ENCODE data around the gene SCD5. TPM values are rescaled to one million over a fixed set of nuclear protein-coding genes. Genes with fewer than 3 reads are reported as not detected.

The SCD5 gene
- total and polyA plus RNA-seq, 2 of the 8 experiments (the other 6 are each of a cell fraction or from before 2014, with no cell fraction given) = 0.92 to 1.2 TPM

DNA sequence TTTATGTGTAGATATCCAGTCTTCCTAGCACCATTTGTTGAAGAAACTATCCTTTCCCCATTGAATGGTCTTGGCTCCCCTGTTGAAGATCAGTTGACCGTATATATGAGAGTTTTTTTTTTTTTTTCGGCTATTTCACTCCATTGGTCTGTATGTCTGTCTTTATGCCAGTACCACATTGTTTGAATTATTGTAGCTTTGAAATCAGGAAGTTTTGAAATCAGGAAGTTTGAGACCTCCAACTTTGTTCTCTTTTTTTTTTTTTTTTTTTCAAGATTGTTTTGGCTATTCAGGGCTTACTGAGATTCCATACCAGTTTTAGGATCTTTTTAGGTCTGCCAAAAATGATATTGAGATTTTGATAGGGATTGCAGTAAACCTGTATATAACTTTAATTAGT lies 4.3 kb upstream of the SCD5 start:
- Histone ChIP-seq H3K56ac (replicated peaks; ENCODE audit: insufficient read length, low read depth, low read length) (no peak overlapping the region), H3K27me3 (replicated peaks in 1 of 4; ENCODE audit: control insufficient read depth in 3 of 4, extremely low read depth in 1 of 4, insufficient read depth in 3 of 4, low read length in 3 of 4) (peaks cover 39 to 70% (median 61%) of the 10 kb centered on the region in 4 experiments), H2BK120ac (replicated peaks; ENCODE audit: low read depth, low read length) (no peak overlapping the region), H4K20me1 (replicated peaks in 1 of 2; ENCODE audit: control insufficient read depth in 1 of 2, insufficient read depth in 2 of 2, low read length in 2 of 2) (peaks cover 0 to 1% of the 10 kb centered on the region in 2 experiments), H2AK5ac (ENCODE audit: low read depth, low read length) (no peak overlapping the region), H2BK15ac (ENCODE audit: low read length) (no peak overlapping the region), H3K27ac (ENCODE audit: low read depth, low read length) (no peak overlapping the region), H3K18ac (ENCODE audit: extremely low read depth, low read length) (no peak overlapping the region), H3K4ac (replicated peaks; ENCODE audit: insufficient read length, low read depth, low read length) (no peak overlapping the region), H4K91ac (replicated peaks; ENCODE audit: insufficient read length, low read length) (no peak overlapping the region), H2BK20ac (ENCODE audit: low read length) (no peak overlapping the region), H3K4me1 (replicated peaks in 1 of 4; ENCODE audit: control insufficient read depth in 3 of 4, insufficient read depth in 4 of 4, low read length in 3 of 4) (peaks cover 0 to 7% (median 3%) of the 10 kb centered on the region in 4 experiments; a peak in 4 of 7 replicates), H2AFZ (ENCODE audit: low read length) (no peak overlapping the region), H3K14ac (ENCODE audit: insufficient read length) (no peak overlapping the region), H3K79me1 (ENCODE audit: low read depth, low read length) (no peaks in the 10 kb centered on the region), H4K5ac (ENCODE audit: insufficient read length, low read depth, low read length) (no peak overlapping the region), H3K23me2 (ENCODE audit: low read depth, low read length) (peaks cover 10% of the 10 kb centered on the region; the same call in 1 of the 2 replicates), H2BK5ac (ENCODE audit: low read depth, low read length) (no peak overlapping the region), H4K8ac (ENCODE audit: extremely low read depth, insufficient read depth, low read length) (no peak overlapping the region), H3K79me2 (ENCODE audit: control insufficient read depth in 1 of 2, insufficient read depth in 2 of 2, low read length in 2 of 2) (no peaks in the 10 kb centered on the region), H3K36me3 (ENCODE audit: control insufficient read depth in 2 of 4, insufficient read depth in 4 of 4, low read length in 3 of 4) (no peaks in the 10 kb centered on the region), H3K9me3 (ENCODE audit: insufficient read depth in 2 of 2, low read depth in 1 of 2, low read length in 1 of 2) (no peaks in the 10 kb centered on the region), H2BK12ac (ENCODE audit: low read depth, low read length) (no peak overlapping the region), H3K9ac (replicated peaks in 1 of 4; ENCODE audit: extremely low read depth in 1 of 4, low read depth in 3 of 4, low read length in 3 of 4) (no peak overlapping the region), H3K4me2 (ENCODE audit: insufficient read depth in 1 of 2, low read depth in 2 of 2, low read length in 2 of 2) (no peak overlapping the region), H3K23ac (ENCODE audit: insufficient read length) (no peak overlapping the region), H3K4me3 (ENCODE audit: extremely low read depth in 1 of 4, insufficient read depth in 2 of 4, low read depth in 3 of 4, low read length in 4 of 4) (no peak overlapping the region)
- POLR2A ChIA-PET (ENCODE audit: partially characterized antibody) = interaction anchor here (0.7 kb wide), 1 partner anchor 18 kb away, joined by 3 read pairs; no protein-coding TSS in a partner anchor
- no peak for TF ChIP-seq KDM1A (IDR thresholded peaks at IDR 0.05; ENCODE audit: borderline replicate concordance, low read length)
- no peak for TF ChIP-seq RBBP5 (IDR thresholded peaks at IDR 0.05; ENCODE audit: borderline replicate concordance, low read depth, low read length)
- TF ChIP-seq SAP30 (IDR thresholded peaks at IDR 0.05; ENCODE audit: insufficient read depth, insufficient replicate concordance, low read length) = no peak
- no peak for TF ChIP-seq ASH2L (IDR thresholded peaks at IDR 0.05; ENCODE audit: low read length)
- no peak for TF ChIP-seq EP300 (IDR thresholded peaks at IDR 0.05; ENCODE audit: borderline replicate concordance in 1 of 2, low read depth in 2 of 2, low read length in 2 of 2)
- no peak for TF ChIP-seq CHD1 (IDR thresholded peaks at IDR 0.05; ENCODE audit: low read depth, low read length)
- WGBS, 2 experiments (ENCODE audit: extremely low coverage in 1 of 2, insufficient coverage in 1 of 2, insufficient read length in 1 of 2, insufficient replicate concordance in 2 of 2, low coverage in 1 of 2, low lambda C conversion rate in 2 of 2, missing lambda C conversion rate in 1 of 2) = 94% methylated on average over 2 of the region's 2 CpGs; no CpG with 5 or more reads in 1 of the 2 experiments
- no peak for DNase-seq (ENCODE audit: low read depth in 1 of 2, low spot score in 2 of 2)
- no peak for FAIRE-seq
- CTCF ChIA-PET (ENCODE audit: partially characterized antibody) = no interaction called here
